ENCODE results near the gene IL9.

The IL9 gene

DNA sequence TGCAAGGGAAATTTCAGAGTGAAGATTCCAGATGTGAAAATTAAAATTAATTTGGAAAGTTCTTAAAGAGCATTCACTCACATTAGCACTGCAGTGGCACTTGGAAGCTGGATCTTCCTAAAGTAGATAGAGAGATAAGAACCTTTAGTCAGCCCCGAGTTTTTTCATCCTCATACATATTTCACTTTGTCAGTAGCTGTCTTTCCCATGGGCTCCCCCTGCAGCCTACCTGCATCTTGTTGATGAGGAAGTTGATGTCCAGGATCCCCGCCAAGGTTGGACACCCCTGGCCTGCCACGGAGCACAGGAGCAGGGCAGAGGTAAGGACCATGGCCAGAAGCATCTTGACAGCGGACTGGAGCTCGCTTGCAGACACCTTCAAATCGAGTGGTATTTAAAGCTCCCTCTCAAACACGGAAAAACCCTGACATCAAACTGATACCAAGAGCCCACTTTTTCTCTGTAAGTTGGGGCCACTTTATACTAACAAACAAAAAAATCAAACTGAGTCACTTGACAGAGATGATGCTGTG is at the start of gene IL9:
Gene IL9, minus strand, starts transcription at position 368 of the 533 bp plus-strand sequence. Its CDS starts 25 bp downstream, at position 343.
- no peak for DNase-seq

GRCh38 chr5:135944967-135945560 is 49.4 kb upstream of the IL9 start:
- peak; percentile 16 for DNase-seq

DNA sequence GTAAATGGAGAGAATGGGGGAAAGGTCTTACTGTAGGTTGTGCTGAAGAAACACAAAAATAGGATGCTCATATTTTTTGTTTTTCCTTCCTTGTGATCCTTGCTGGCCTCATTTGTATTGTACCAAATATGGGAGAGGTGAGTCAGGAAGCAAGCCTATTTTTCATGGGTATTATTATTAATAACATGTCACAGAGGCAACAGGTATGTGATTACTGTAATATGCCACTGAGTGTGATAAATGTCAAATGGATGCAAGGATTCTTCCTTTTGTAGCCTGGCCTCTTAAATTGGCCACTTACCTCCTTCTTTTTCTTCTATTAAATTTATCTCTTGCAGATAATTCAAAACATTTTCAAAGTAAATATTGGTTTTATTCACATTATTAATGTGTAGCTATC is 48.9 kb upstream of the IL9 start:
- no peak for DNase-seq

GRCh38 chr5:135942202-135942771 is 46.6 kb upstream of the IL9 start:
- no peak for DNase-seq

- no peak for DNase-seq
Measured at GRCh38 chr5:135941711-135942110, 46.1 kb upstream of the IL9 start.

GRCh38 chr5:135937245-135937911 is 41.7 kb upstream of the IL9 start:
- DNase-seq, result no peak

DNA sequence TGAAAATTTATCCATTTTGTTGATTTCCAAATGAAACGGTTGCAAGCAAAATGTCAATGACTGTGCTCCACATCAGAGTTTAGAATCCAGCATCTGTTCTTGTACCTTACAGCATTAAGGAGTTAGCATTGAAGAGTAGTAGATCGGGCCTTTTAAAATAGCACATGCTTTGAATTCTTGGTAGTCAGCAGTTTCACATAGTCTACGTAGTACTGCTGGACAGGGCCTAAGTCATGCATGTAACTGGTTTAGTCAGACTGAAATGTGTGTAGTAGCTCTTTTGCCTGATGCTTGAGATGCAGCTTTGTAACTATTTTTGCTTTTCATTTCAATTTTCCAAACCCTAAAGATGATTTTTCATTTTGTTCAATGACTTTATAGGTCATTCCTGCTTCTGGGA is 39.3 kb upstream of the IL9 start:
- DNase-seq, result no peak

DNA sequence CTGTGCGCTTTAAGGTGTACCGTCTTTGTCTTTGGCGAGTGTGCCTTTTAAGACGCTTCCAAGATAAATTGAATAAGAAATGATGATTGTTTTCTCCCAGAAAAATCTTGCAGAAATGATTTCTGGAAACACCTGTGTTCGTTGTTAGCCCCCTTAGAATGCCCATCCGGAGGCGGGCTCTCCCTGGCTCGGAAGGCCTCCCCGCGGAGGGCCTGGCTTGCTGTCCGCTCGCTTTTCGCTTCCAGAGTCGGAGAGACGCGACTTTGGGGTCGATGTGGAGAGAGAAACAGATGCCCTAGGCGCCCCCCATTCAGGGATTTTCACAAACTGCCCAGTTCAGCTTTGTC is 35.3 kb upstream of the IL9 start:
- DNase-seq, result no peak

- DNase-seq, result no peak
Measured at GRCh38 chr5:135930029-135930948, 34.6 kb upstream of the IL9 start.

GRCh38 chr5:135921388-135921787 is 25.7 kb upstream of the IL9 start:
- DNase-seq, result no peak

DNA sequence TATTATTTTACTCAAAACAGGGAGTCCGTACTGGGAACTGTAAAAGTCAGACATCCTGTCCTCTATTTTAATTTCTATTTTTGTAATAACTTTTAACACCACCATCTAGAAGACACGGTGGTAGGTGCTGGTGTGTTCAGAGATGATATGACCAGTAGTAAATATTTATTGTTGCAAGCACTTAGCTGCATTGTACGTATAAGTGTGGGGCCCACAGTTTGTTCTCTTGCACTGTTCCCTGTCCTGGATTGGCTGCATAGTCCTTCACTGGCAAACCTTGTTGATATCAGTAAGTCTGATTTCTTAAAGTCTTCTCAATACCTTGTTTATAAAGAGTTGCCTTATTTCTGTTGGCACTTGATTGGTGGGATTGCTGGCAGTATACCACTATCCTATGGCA is 24.6 kb upstream of the IL9 start:
- no peak for DNase-seq

DNA sequence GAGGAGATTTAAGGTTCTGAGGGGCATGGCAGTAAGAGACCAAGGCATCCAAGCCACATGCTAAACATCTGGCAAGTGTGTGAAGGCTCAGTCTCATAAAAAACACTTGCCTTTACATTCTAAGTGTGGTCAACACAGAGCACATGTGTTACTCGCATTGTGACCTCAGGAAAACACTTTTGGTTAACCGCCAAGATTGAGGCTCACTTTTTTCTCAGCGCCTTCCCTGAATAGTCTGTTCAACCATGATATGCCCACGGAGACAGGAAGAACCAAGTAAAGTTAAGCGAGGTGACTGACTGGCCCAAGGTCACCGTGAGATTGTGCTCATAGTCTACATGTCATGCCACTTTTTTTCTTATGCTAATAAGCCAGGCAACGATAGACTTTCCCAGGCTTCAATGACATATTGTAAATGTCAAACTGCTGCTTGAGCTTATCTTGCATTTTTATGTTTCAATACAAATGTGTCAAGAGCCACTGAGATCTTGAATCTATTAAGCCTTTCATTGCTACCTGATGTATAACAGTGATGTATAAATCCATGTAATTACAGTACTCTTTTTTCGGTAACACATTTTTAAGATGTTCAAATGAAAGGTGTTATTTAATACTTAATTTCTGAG is 21.1 kb upstream of the IL9 start:
- no peak for DNase-seq

GRCh38 chr5:135915466-135916001 is 19.9 kb upstream of the IL9 start:
- no peak for DNase-seq

- DNase-seq, result no peak
Measured at GRCh38 chr5:135913713-135914626, 18.3 kb upstream of the IL9 start.

GRCh38 chr5:135905144-135905543 is 9.5 kb upstream of the IL9 start:
- no peak for DNase-seq

DNA sequence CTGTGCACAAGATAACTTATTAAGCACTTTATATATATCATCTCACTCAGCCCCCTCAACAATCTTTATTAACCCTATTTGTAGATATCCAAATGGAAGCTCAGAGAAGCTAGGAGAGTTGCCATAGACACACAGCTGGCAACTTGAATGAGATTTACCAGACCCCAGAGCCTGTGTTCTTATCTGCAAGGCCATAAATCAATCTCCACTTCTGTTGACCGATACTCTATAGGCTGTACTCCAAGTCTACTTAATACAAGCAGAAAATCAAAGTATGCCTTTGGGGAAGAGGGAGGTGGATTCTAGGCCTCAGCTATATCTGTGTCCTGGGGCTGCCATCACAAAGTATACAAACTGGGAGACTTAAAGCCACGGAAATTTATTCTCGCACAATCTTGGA is 6.0 kb upstream of the IL9 start:
- no peak for DNase-seq

GRCh38 chr5:135900276-135900675 is 4.6 kb upstream of the IL9 start:
- no peak for DNase-seq

GRCh38 chr5:135898651-135899050 is 3.0 kb upstream of the IL9 start:
- DNase-seq, result no peak

DNA sequence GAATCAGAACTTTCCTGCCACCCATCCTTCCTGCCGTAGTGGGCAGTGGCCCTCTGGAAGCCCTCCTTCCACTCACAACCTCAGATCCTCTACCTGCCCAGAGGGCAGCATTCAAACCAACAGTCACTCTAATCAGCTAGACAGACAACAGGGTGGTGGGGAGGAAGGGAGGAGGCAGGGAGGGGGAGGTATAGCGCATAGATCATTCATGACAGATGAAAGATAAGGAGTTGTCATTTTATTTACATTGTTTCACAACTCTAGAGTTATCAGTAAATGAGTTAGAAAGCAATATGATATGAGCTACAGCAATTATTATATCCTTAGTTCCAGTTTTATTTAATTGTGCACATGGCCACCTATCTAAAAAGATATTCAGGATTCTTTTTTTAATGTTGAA is 852 bp downstream of the IL9 start:
- no peak for DNase-seq

DNA sequence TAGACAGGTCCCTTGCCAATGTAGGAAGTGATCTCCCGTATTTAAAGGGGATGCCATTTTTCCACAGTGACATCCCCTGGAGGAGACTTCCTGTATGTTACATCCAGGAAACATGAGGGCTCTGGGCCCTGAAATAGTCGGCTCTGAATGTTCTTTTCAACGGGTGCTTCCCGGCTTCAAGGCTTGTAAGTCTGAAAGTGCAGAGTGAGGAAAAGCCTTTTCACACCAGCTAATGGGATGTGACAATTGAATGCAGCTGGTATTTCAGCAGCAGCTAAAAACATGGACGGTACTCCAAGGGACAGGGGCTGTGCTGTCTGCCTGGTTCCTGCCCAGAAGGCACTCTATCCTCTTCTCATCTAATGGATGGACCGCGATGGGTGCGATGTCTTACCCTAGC is 1.4 kb downstream of the IL9 start:
- DNase-seq, result no peak

DNA sequence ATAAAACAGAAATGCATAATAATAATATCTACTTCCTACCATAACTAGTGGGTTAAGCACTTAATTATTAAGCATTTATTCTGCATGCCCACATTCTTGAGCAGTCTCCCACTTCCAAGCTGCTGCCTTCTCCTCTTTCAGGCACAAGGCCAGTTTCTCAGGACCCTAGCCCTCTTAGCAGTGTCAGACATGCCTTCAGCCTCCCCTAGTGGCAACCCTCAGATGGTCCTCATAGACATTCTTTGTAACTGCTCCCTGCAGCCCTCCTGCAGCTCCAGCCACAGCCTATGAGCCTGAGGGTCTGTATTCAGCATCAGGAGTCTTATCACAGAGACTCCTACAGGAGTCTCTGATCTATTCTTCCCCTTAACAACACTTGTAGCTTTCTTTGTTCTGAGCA is 3.9 kb downstream of the IL9 start:
- DNase-seq, result no peak

DNA sequence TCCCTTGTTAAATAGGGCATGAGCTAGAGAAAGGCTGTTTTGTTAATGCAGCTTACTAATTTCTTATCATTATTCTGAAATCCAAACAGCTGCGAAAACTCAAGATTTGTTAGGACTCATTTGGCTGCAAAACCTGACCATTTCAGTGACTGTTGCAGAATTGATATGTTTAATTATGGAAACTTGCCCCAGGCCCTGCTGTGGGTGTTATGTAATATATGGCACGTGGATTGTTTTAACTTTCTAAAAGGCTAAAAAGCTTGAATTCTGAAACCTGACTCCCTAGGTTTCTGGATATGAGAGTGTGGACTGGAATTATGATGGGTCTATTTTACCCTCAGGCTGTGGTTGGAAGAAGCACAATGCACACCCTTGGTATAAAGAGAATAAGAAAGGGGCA is 4.4 kb downstream of the IL9 start:
- DNase-seq, result no peak
